A549 (cell line): ENCODE measurements around the gene GSTO1. TPM values are rescaled to one million over a fixed set of nuclear protein-coding genes. Genes with fewer than 3 reads are reported as not detected.

ENCODE experiments used
- ATAC-seq, 2 experiments: fragments of 200-7000 bp in 1 of 2; fragments of >200 bp in 1 of 2; cut with Nextera tagmentation in 1 of 2; cut with Tn5 transposase in 1 of 2; 3 replicates each; pipeline versions ENCODE4 v1.8.0 to v1.9.1; 2018 to 2020; ENCODE audit warnings: mild to moderate bottlenecking in 1 of 2, moderate library complexity in 1 of 2
- CTCF ChIA-PET: fragments of 300-600 bp; sonication (Branson Sonifier 250); formaldehyde crosslinking; extraction: SDS; loops from one replicate; lab custom pipeline; 2021; ENCODE audit warnings: antibody characterized with exemption, inconsistent platforms; lab: Yijun Ruan, JAX
- POLR2A ChIA-PET: fragments of 350-600 bp; formaldehyde crosslinking; extraction: SDS; loops from one replicate; lab custom pipeline; 2021; ENCODE audit warnings: antibody characterized with exemption, inconsistent platforms; lab: Yijun Ruan, JAX
- DNase-seq, 2 experiments: peaks; one replicate each; pipeline versions ENCODE4 v3.0.0 to v3.0.0-alpha.2; 2011 to 2016; ENCODE audit warnings: low read depth in 1 of 2, low spot score in 1 of 2
- FAIRE-seq: peaks from 2 replicates; lab custom pipeline; 2011; peaks lifted over from hg19 to GRCh38; lab: Jason Lieb, UNC
- H3K27ac ChIP-seq, 2 experiments: fragments of >200 bp; sonication (Bioruptor Twin); formaldehyde crosslinking; 3 replicates each; pipeline ENCODE4 v1.5.1; 2016 to 2017
- H3K4me1 ChIP-seq: fragments of >200 bp; sonication (Bioruptor Twin); formaldehyde crosslinking; 3 replicates; pipeline ENCODE4 v1.6.1; 2016
- H3K4me2 ChIP-seq: fragments of >200 bp; sonication (Bioruptor Twin); formaldehyde crosslinking; 3 replicates; pipeline ENCODE4 v1.6.1; 2016
- H3K4me3 ChIP-seq: fragments of >200 bp; sonication (Bioruptor Twin); formaldehyde crosslinking; 3 replicates; pipeline ENCODE4 v1.5.1; 2016
- H3K9me3 ChIP-seq: fragments of >200 bp; sonication (Bioruptor Twin); formaldehyde crosslinking; 3 replicates; pipeline ENCODE4 v1.6.1; 2016
- CHD2 ChIP-seq: fragments of 150-350 bp; IDR thresholded peaks from 2 replicates; pipeline ENCODE4 v1.6.1; 2014; ENCODE audit warnings: low read length; ENCODE audit not compliant: partially characterized antibody
- CHD4 ChIP-seq: fragments of 200-600 bp; sonication (generic); IDR thresholded peaks from 2 replicates; pipeline ENCODE4 v1.6.1; 2016; ENCODE audit warnings: antibody characterized with exemption, mild to moderate bottlenecking, borderline replicate concordance
- E2F6 ChIP-seq: IDR thresholded peaks from 2 replicates; pipeline ENCODE4 v1.6.1; 2012; ENCODE audit warnings: low read depth, borderline replicate concordance
- EHF ChIP-seq: fragments of 250-450 bp; sonication (Bioruptor Pico); IDR thresholded peaks from 2 replicates; pipeline ENCODE4 v1.5.0; 2020; ENCODE audit warnings: mild to moderate bottlenecking
- FOXS1 ChIP-seq: fragments of 250-450 bp; sonication (Bioruptor Pico); IDR thresholded peaks from 2 replicates; pipeline ENCODE4 v1.5.0; 2020; ENCODE audit warnings: mild to moderate bottlenecking, moderate library complexity
- HOXB13 ChIP-seq: fragments of 250-450 bp; sonication (Bioruptor Pico); IDR thresholded peaks from 2 replicates; pipeline ENCODE4 v1.5.0; 2020; ENCODE audit warnings: low read depth, mild to moderate bottlenecking, moderate library complexity
- JUN ChIP-seq, 2 experiments: fragments of >200 bp; sonication (Bioruptor Twin); formaldehyde crosslinking; IDR thresholded peaks; 2 replicates in 1 of 2; 3 replicates in 1 of 2; pipeline ENCODE4 v1.6.1; 2016 to 2017
- JUNB ChIP-seq: fragments of >200 bp; sonication (Bioruptor Twin); formaldehyde crosslinking; IDR thresholded peaks from 2 replicates; pipeline ENCODE4 v1.6.1; 2016
- KDM5A ChIP-seq: fragments of 200-600 bp; sonication (generic); IDR thresholded peaks from 2 replicates; pipeline ENCODE4 v1.6.1; 2016; ENCODE audit warnings: antibody characterized with exemption, mild to moderate bottlenecking
- MAZ ChIP-seq: fragments of 150-350 bp; IDR thresholded peaks from 2 replicates; pipeline ENCODE4 v1.6.1; 2014; ENCODE audit warnings: antibody characterized with exemption, low read depth, low read length, borderline replicate concordance
- MYC ChIP-seq: IDR thresholded peaks from 2 replicates; pipeline ENCODE4 v1.6.1; 2012; ENCODE audit warnings: mild to moderate bottlenecking, inconsistent platforms, low read length, improper control_type of control experiment, borderline replicate concordance
- PHF8 ChIP-seq: fragments of 200-600 bp; sonication (generic); IDR thresholded peaks from 2 replicates; pipeline ENCODE4 v1.6.1; 2016; ENCODE audit warnings: low read depth, mild to moderate bottlenecking, antibody characterized with exemption, moderate library complexity, borderline replicate concordance
- POLR2A ChIP-seq: IDR thresholded peaks from 2 replicates; pipeline ENCODE4 v1.6.1; 2012; ENCODE audit warnings: mild to moderate bottlenecking, low read length
- POLR2AphosphoS2 ChIP-seq: conservative IDR thresholded peaks from 2 replicates; pipeline ENCODE4 v1.6.1; 2012; ENCODE audit warnings: low read length, improper control_type of control experiment, inconsistent platforms
- RAD21 ChIP-seq, 2 experiments: fragments of >200 bp in 1 of 2; sonication (Bioruptor Twin) in 1 of 2; formaldehyde crosslinking in 1 of 2; IDR thresholded peaks in 1 of 2; conservative IDR thresholded peaks in 1 of 2; 2 replicates in 1 of 2; 3 replicates in 1 of 2; pipeline ENCODE4 v1.6.1; 2012 to 2018; ENCODE audit warnings: inconsistent platforms in 1 of 2
- RCOR1 ChIP-seq: fragments of 150-350 bp; IDR thresholded peaks from 2 replicates; pipeline ENCODE4 v1.6.1; 2014; ENCODE audit warnings: antibody characterized with exemption, low read length, low read depth
- RNF2 ChIP-seq: fragments of 200-600 bp; sonication (generic); IDR thresholded peaks from 2 replicates; pipeline ENCODE4 v1.6.1; 2016; ENCODE audit warnings: low read depth, mild to moderate bottlenecking, antibody characterized with exemption, moderate library complexity, borderline replicate concordance
- SMC3 ChIP-seq: fragments of >200 bp; sonication (Bioruptor Twin); formaldehyde crosslinking; IDR thresholded peaks from 3 replicates; pipeline ENCODE4 v1.6.1; 2018; ENCODE audit warnings: inconsistent platforms
- ZC3H11A ChIP-seq: fragments of 450-650 bp; IDR thresholded peaks from 2 replicates; pipeline ENCODE4 v1.6.1; 2014; ENCODE audit warnings: antibody characterized with exemption, mild to moderate bottlenecking
- WGBS: methylation state at CpG from one replicate; pipeline ENCODE4 v1.1.6; 2017; ENCODE audit errors: missing lambda C conversion rate; 5-methylcytosine and 5-hydroxymethylcytosine counted together
- polyA minus RNA-seq: library from RNA; depleted of rRNA, polyadenylated mRNA; stranded (reverse); fragments of >200 nt; gene quantifications from 2 replicates; pipeline ENCODE4 v1.2.3, GENCODE V29; 2011; rRNA and poly(A)+ RNA removed
- polyA plus RNA-seq, 4 experiments: library from polyadenylated mRNA; depleted of rRNA in 3 of 4; stranded (reverse); fragments of >200 nt; fragmentation: RNase III in 1 of 4; extraction: RNeasy Plus Mini Kit Qiagen cat#74134 plus additional on column Dnase treatment in 1 of 4; gene quantifications; 2 replicates in 3 of 4; 3 replicates in 1 of 4; pipeline ENCODE4 v1.2.3, GENCODE V29; 2011 to 2017
- TF ChIP-seq, protein P1 (sequence below): IDR thresholded peaks from 2 replicates; pipeline ENCODE4 v1.6.1; 2012
- TF ChIP-seq, protein P2 (sequence below): fragments of >200 bp; sonication (Bioruptor Twin); formaldehyde crosslinking; IDR thresholded peaks from 2 replicates; pipeline ENCODE4 v1.6.1; 2016
- TF ChIP-seq, protein P3 (sequence below): fragments of >200 bp; sonication (Bioruptor Twin); formaldehyde crosslinking; IDR thresholded peaks from 3 replicates; pipeline ENCODE4 v1.5.1; 2016

Gene GSTO1
- polyA plus RNA-seq (2011; rRNA removed) = 172 and 204 TPM in 2 replicates
- 97.9 and 112 TPM in 2 replicates for polyA plus RNA-seq (2012; cell fraction: cytosol; rRNA removed)
- polyA plus RNA-seq (2012; cell fraction: nucleus; rRNA removed) = 33.3 and 54.1 TPM in 2 replicates
- polyA plus RNA-seq (2017; fragmentation: RNase III; extraction: RNeasy Plus Mini Kit Qiagen cat#74134 plus additional on column Dnase treatment) = 152 to 163 TPM (median 156 TPM) in 3 replicates
- 23.8 TPM in 2 replicates for polyA minus RNA-seq

DNA sequence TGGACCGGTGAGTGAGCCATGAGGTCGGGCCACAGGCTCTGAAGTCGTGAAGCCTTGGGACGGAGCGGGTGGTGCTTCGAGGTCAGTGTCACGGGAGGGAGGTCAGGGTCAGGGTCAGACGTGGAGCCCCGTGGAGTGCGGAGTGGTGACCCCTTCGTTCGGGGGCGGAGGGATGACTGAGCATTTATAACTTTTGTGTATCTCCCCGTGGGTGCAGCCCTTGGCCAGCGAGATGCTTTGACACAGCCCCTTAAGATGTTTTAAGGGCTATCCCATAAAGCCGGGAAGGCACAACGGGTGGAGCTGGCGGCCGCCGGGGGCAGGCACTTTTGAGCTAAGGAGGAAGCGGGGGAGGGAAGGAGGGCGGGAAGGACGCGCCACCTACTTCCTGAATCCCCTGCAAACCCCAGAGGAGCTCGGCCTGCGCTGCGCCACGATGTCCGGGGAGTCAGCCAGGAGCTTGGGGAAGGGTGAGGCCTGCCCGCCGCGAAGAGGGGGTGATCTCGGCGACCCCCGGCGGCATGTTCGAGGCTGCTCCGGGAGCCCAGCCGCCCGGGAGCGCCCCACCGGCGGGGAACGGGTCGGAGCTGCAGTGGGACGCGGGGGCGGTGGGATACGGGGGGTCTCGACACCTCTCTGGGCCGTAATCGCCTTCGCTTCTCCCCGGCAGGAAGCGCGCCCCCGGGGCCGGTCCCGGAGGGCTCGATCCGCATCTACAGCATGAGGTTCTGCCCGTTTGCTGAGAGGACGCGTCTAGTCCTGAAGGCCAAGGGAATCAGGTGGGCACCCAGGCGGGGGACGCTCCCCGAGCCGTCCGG lies at the start of gene GSTO1:
TSS of gene GSTO1 (plus strand) at position 400 of the 818 bp plus-strand sequence. CDS start at position 437, 37 bp downstream.
- ChIA-PET POLR2A (interaction anchor here (0.6 to 4.0 kb wide), 8 partner anchors 9 to 578 kb away, joined by 3 to 27 read pairs (median 4); partner anchors contain the start of genes CFAP43, GSTO2 and SFR1), CTCF (interaction anchor here (1.0 to 3.7 kb wide), 5 partner anchors 97 to 367 kb away, joined by 3 to 13 read pairs (median 3); no protein-coding TSS in a partner anchor)
- peak; percentile 89 to 95 for ATAC-seq
- Histone ChIP-seq H3K4me3 (peak within 1 kb of the TSS; percentile 99), H3K9me3 (no peaks in the 10 kb centered on the region), H3K27ac (peak within 1 kb of the TSS; percentile 98 to 99), H3K4me2 (peak within 1 kb of the TSS; percentile 74), H3K4me1 (peaks cover 25% of the 10 kb centered on the region)
- TF ChIP-seq RNF2 (no peak), PHF8 (peak; percentile 58), RAD21 (conservative IDR thresholded peaks at IDR 0.05 in 1 of 2, IDR thresholded peaks at IDR 0.05 in 1 of 2) (0 out of 5 replicates have a peak, but pooled peaks of 1 of the 2 experiments have one; percentile 9), E2F6 (peak; percentile 70), POLR2A (peak; percentile 90), EHF (CRISPR knock-in tag) (no peak), KDM5A (no peak), MAZ (0 out of 2 replicates have a peak, but pooled peaks have one; percentile 18), HOXB13 (no peak), RCOR1 (no peak), JUN (IDR thresholded peaks at IDR 0.05) (peak in 1 of 2 experiments; percentile 67; a peak in 2 of 5 replicates), MYC (0 out of 2 replicates have a peak, but pooled peaks have one; percentile 11)
- TF ChIP-seq, protein P1, sequence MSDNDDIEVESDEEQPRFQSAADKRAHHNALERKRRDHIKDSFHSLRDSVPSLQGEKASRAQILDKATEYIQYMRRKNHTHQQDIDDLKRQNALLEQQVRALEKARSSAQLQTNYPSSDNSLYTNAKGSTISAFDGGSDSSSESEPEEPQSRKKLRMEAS = peak; percentile 80
- FAIRE-seq = no peak
- peak; percentile 77 to 79 for DNase-seq
- WGBS = 2% methylated on average over 34 of the region's 69 CpGs

DNA sequence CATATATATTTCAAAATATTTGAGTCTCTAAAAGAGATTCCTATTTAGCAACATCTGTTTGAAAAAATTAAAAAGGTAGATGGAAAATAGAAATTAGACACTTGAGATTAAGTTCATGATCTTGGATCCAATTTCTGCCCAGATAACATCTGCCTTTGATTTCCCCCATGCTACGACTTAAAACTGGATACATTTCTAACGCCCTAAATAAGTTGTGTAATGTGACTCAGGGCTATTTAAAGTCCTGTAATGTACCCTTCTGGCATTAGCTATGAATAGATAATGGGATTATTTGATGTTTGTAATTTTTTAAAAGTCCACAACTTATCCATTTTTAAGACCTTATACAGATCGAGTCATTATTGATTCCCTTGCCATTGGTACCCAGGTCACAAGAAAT lies 46.0 kb upstream of the GSTO1 start:
- H3K4me3 ChIP-seq = no peak overlapping the region
- DNase-seq (no peak), FAIRE-seq (no peak), ATAC-seq (no peak)
- no peak overlapping the region for H3K4me2 ChIP-seq
- no peaks in the 10 kb centered on the region for H3K4me1 ChIP-seq
- CTCF ChIA-PET = interaction anchor here (0.6 to 1.0 kb wide), 4 partner anchors 51 to 164 kb away, joined by 3 read pairs; no protein-coding TSS in a partner anchor
- no peak for TF ChIP-seq ZC3H11A
- no peak for TF ChIP-seq HOXB13
- TF ChIP-seq FOXS1 = no peak
- TF ChIP-seq CHD4 = no peak
- TF ChIP-seq PHF8 = no peak
- TF ChIP-seq E2F6 = no peak
- TF ChIP-seq JUNB = no peak
- no peak for TF ChIP-seq SMC3
- 35% methylated on average over 3 of the region's 3 CpGs for WGBS
- H3K27ac ChIP-seq = no peak overlapping the region
- POLR2A ChIA-PET = no interaction called here
- H3K9me3 ChIP-seq = no peaks in the 10 kb centered on the region

DNA sequence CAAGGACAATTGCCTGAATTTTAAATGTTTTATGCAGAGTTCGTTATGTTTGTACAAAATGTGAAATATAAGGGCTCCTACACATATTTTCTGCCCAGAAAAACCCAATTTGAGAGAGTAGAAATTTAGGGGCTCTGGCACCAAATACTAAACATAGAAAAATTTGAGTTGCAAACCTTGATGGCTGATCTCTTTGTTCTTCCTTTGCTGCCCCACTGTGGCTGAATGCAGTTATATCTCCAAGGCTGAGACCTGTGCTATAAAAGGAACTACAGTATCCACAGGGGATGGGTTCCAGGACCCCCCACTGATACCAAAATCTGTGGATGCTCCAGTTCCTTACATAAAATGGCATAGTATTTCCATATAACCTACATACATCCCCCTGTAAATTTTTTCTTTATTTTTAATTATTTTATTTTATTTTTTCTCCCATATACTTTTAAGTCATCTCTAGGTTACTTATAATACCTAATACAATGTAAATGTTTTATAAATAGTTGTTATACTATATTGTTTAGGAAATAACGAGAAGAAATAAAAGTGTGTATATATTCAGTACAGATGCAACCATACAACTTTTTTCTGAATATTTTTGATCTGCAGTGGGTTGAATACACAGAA lies 45.0 kb upstream of the GSTO1 start:
- peak; percentile 47 to 90; a peak in 4 of 6 replicates for ATAC-seq
- peak; percentile 48 to 51 for DNase-seq
- H3K27ac ChIP-seq = no peak overlapping the region
- H3K4me2 ChIP-seq = no peak overlapping the region
- H3K4me3 ChIP-seq = no peak overlapping the region
- POLR2A ChIA-PET = no interaction called here
- peak; percentile 84 to 89 for TF ChIP-seq RAD21 (conservative IDR thresholded peaks at IDR 0.05 in 1 of 2, IDR thresholded peaks at IDR 0.05 in 1 of 2)
- TF ChIP-seq, protein P2, sequence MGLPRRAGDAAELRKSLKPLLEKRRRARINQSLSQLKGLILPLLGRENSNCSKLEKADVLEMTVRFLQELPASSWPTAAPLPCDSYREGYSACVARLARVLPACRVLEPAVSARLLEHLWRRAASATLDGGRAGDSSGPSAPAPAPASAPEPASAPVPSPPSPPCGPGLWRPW = no peak
- no peak for TF ChIP-seq POLR2AphosphoS2
- TF ChIP-seq, protein P3, sequence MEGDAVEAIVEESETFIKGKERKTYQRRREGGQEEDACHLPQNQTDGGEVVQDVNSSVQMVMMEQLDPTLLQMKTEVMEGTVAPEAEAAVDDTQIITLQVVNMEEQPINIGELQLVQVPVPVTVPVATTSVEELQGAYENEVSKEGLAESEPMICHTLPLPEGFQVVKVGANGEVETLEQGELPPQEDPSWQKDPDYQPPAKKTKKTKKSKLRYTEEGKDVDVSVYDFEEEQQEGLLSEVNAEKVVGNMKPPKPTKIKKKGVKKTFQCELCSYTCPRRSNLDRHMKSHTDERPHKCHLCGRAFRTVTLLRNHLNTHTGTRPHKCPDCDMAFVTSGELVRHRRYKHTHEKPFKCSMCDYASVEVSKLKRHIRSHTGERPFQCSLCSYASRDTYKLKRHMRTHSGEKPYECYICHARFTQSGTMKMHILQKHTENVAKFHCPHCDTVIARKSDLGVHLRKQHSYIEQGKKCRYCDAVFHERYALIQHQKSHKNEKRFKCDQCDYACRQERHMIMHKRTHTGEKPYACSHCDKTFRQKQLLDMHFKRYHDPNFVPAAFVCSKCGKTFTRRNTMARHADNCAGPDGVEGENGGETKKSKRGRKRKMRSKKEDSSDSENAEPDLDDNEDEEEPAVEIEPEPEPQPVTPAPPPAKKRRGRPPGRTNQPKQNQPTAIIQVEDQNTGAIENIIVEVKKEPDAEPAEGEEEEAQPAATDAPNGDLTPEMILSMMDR = peak; percentile 82
- TF ChIP-seq SMC3 = peak; percentile 92
- no peak for TF ChIP-seq CHD2
- TF ChIP-seq, all 56 proteins: peak for 3
- Histone ChIP-seq H3K9me3 (no peaks in the 10 kb centered on the region), H3K4me1 (no peaks in the 10 kb centered on the region)
- WGBS = 2% methylated on average over 2 of the region's 2 CpGs
- no peak for FAIRE-seq
- CTCF ChIA-PET = interaction anchor here (0.8 to 2.0 kb wide), 10 partner anchors 10 to 320 kb away, joined by 3 to 33 read pairs (median 6); partner anchors contain the start of gene SFR1
